Measurements from ENCODE around the gene C1orf226. TPM values are rescaled to one million over a fixed set of nuclear protein-coding genes. Genes with fewer than 3 reads are reported as not detected.

The C1orf226 gene
- total and polyA plus RNA-seq, 11 donors, result 1.6 to 10.8 (median 5.9) TPM

- Histone ChIP-seq H3K36me3 (peaks cover 0 to 3% (median 0%) of the 10 kb centered on the region in 9 donors), H3K27me3 (peaks cover 0 to 7% (median 0%) of the 10 kb centered on the region in 9 donors), H3K4me3 (no peak overlapping the region), H3K27ac (no peak overlapping the region), H3K4me1 (peaks cover 0 to 4% (median 0%) of the 10 kb centered on the region in 12 donors), H3K9me3 (no peaks in the 10 kb centered on the region)
- 90 to 96% (median 93%) methylated on average over 5 of the region's 5 CpGs for WGBS, 4 donors
- intact Hi-C loops (cut with DNase I), result loop anchor here in 6 of 10 donors (5.0 to 10.0 kb wide), 5 partner anchors 101 to 331 kb away; no protein-coding TSS in a partner anchor
- no peak for DNase-seq
- no peak for TF ChIP-seq POLR2A (IDR thresholded peaks at IDR 0.05)
- no peak for TF ChIP-seq CTCF (IDR thresholded peaks at IDR 0.05)
- peak in 2 of 4 donors; percentile 50 to 66 for ATAC-seq
These were observed 7.1 kb downstream of the C1orf226 start for GRCh38 chr1:162388615-162389014.

GRCh38 chr1:162389021-162389818 is 7.7 kb downstream of the C1orf226 start:
- H3K36me3 ChIP-seq, result no peaks in the 10 kb centered on the region
- no peak for TF ChIP-seq POLR2A (IDR thresholded peaks at IDR 0.05)
- TF ChIP-seq CTCF (IDR thresholded peaks at IDR 0.05), result no peak
- no peak for DNase-seq
- no peak overlapping the region for H3K4me3 ChIP-seq
- no peaks in the 10 kb centered on the region for H3K9me3 ChIP-seq
- intact Hi-C loops (cut with DNase I), result loop anchor here in 6 of 10 donors (5.0 to 10.0 kb wide), 5 partner anchors 102 to 332 kb away; no protein-coding TSS in a partner anchor
- H3K27ac ChIP-seq, result no peak overlapping the region
- H3K27me3 ChIP-seq, result peaks cover 0 to 12% (median 0%) of the 10 kb centered on the region in 9 donors
- no peak for ATAC-seq
- peaks cover 0 to 4% (median 0%) of the 10 kb centered on the region in 12 donors for H3K4me1 ChIP-seq
- 59 to 71% (median 67%) methylated on average over 11 of the region's 11 CpGs for WGBS, 4 donors

GRCh38 chr1:162389971-162390370 is 8.4 kb downstream of the C1orf226 start:
- no peak overlapping the region for H3K27ac ChIP-seq
- 73 to 76% (median 76%) methylated on average over 9 of the region's 9 CpGs for WGBS, 4 donors
- ATAC-seq, result no peak
- peaks cover 0 to 4% (median 0%) of the 10 kb centered on the region in 12 donors for H3K4me1 ChIP-seq
- H3K36me3 ChIP-seq, result no peaks in the 10 kb centered on the region
- intact Hi-C loops (cut with DNase I), result loop anchor here in 8 of 10 donors (2.0 to 10.0 kb wide), 8 partner anchors 103 to 335 kb away; no protein-coding TSS in a partner anchor
- H3K9me3 ChIP-seq, result no peaks in the 10 kb centered on the region
- no peak overlapping the region for H3K4me3 ChIP-seq
- no peak for TF ChIP-seq CTCF (IDR thresholded peaks at IDR 0.05)
- TF ChIP-seq POLR2A (IDR thresholded peaks at IDR 0.05), result no peak
- peaks cover 0 to 18% (median 0%) of the 10 kb centered on the region in 9 donors for H3K27me3 ChIP-seq
- DNase-seq, result no peak

Data from heart left ventricle (tissue), 16 donors.